ENCODE data around the gene MKRN2.
"Not testable (repeated sequence)": the region's sequence is repeated elsewhere in the genome, so short reads cannot be mapped to it uniquely, and the experiment has no call there.

The MKRN2 gene

DNA sequence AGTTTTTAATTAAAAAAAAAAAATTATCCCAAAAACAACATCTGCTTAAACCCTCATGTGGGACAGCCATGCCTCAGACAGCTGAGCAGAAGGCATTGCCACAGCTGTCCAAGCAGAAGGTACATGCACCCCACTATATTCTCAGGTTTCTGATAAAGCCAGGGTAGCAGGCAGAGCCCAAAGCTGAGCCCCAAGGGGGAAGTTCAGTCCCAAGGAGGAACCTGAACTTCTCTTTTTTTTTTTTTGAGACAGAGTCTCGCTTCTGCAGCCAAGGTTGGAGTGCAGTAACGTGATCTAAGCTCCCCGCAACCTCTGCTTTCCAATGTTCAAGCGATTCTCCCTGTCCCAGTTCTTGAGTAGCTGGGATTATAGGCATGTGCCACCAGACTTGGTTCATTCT lies 33.2 kb downstream of the MKRN2 start:
- DNase-seq: no peak

DNA sequence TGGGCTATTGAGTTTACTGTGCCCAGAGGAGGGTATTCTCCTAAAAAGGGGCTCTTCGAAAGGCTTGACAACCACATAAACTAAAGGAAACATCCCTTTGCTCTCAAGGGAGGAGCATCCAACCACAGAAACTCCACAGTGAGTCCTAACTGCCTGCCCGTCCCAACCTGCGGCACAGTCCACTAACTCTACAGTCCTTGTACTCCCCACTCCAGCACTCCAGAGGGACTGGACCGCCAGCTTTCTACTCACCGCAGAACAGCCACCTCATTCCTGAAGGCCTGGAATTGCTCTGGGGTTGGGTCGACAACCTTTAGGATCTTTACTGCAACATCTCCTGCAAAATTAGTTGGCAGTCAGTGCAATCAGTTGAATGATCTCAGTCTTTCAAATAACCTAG lies 34.6 kb downstream of the MKRN2 start:
- no peak for DNase-seq

DNA sequence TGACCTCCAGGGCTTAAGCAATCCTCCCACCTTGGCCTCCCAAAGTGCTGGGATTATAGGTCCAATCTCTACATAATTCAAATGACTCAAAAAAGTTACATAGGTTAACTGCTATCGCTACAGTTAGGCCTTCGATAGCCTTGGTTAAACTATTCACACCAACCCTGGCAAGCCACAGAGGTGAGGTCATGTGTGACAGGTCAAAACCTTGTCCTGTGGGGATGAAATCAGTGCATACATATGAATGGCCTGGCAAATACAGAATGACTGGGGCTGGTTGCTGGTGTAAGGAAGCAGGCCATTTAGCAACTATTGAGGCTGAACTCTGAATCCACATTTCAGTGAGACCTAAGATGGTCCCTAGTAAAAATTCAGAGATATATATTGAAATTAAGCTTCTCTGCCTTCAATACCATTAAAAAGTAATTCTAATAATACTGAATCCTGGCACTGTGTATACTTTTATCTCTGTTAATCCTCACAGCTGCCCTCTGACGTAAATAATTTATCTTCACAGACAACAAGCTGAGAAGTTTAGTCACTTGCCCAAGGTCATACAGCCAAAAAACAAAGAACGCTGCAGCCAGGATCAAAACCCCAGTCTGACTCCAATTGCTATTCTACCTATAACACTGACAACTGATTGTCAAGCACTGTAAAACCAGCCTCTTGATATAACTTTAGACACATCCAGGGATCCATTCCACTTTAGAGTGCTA lies 35.3 kb downstream of the MKRN2 start:
- DNase-seq: no peak

DNA sequence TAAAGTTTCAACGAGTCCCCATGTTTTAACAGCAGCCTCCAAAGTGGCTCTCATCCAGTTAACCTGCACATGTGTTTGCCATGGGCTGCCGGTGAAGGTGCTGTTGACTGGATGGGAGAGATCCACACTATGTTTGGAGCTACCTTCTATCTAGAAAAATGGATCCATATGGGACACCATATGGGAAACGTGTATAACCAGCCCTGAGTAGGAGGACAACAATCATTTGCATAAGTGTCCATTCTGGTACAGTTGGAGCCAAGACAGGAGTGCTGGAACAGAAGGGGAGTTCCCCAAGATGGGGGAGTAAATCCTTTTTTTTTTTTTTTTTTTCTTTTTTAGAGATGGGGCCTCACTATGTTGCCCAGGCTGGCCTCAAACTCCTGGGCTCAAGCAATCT lies 36.6 kb downstream of the MKRN2 start:
- no peak for DNase-seq

DNA sequence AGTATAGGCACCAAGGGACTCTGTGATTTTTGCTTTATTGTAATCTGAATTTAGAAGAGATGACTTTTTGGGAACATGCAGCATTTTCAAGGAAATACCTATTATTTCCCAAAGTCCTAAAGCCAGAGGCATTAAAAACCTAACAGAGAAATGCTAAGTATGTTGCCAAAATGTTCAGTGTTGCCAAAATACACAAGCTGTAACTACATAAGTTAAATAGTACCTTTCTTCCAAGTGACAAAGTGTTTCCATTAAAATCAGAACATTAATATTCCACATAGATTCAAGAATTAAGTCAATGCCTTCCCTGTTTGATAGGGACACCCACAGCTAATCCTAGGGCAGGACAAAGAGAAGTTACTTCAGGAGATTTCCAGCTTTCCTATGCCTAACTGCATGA lies 42.0 kb downstream of the MKRN2 start:
- DNase-seq: no peak

DNA sequence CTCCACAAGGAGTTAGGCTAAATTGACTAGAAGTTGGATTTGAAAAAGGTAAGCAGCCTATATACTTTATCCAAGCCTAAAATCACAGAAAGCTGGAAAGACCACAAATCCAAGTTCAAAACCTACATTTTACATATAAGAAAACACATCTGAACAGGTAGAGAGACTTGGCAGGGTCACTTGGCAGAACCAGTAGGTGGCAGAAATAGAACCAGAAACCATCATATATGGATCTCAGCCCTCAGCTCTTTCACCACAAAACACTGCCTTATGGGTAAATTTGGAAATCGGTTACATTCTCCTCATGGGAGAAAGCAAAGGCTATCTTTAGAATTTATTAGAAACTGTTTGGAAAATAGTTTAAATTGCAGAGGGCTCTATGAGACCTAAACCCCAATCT lies 44.2 kb downstream of the MKRN2 start:
- DNase-seq: no peak

DNA sequence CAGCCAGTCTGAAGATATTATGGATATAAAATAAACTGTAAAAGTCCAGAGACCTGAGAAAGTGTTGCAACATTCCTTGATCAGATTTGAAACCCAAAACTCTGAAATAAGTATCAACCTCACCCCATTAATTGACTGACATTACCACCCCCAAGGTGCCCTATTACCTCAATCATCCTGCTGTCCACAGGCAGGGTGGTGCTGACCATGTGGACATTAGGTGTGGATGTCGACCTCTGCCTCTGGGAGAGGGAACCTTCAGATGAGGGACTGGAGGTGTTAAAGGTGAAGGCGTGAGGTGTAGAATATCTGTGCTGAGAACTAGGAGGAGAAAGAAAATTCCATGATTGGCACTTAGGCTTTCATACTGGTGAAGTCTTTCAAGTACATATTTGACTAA lies 47.1 kb downstream of the MKRN2 start:
- no peak for DNase-seq

DNA sequence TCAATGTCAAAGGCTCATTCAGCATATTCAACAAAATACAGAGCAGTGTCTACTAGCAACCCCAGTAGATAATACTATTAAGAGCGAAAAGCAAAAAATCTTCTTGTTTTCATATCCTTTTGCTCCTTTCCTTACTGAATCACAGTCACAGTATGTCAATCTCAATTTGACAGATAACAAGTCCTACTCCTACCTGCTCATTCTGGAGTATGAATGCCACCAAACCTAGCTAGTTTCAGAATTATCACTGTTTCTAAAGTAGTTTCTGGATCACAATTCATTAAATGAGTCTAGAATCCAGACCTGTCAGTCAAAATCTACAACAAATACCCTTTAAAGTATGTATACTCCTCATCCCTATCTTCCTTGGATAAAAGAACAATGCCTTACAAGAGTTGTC lies 51.5 kb downstream of the MKRN2 start:
- no peak for DNase-seq

DNA sequence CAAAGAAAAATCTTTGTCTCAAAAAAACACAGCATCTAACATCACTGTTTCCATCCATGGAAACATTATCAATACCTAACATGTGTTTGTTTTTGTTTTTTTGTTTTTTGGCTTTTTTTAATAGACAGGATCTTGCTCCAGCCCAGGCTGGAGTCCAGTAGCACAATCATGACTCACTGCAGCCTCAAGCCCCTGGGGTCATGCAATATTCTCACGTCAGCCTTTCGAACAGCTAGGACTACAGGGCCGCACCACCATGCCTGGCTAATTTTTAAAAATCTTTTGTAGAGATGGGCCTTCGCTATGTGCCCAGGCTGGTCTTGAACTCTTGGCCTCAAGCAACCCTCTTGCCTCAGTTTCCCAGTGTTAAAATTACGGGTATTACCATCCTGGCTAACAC lies 54.2 kb downstream of the MKRN2 start:
- DNase-seq: no peak

DNA sequence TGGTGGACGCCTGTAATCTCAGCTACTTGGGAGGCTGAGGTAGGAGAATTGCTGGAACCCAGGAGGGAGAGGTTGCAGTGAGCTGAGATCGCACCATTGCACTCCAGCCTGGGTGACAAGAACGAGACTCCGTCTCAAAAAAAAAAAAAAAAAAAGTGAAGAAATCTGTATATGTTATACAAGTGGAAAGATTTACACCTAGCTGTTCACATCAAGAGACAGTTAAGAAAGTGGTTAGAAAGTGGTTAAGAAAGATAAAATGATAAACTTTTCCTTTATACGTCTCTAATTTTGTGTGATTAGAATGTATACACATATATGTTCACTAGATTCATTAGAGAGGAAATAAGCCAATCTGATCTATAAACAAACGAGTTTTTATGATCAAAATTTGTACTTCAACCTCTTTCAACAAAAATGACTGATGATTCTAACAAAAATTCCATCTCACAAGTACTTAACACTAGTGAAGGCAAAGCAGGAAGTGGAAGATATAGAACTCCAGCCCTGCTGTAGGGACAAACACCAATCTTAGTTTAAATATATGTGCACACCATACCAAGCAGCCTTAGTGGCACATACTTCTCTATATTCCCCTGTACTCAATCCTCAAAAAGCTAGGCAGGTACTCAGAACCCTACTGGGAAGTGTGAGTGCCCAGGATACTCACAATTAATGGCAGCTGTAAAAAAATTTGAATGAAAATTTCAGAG lies 55.8 kb downstream of the MKRN2 start:
- DNase-seq: no peak

DNA sequence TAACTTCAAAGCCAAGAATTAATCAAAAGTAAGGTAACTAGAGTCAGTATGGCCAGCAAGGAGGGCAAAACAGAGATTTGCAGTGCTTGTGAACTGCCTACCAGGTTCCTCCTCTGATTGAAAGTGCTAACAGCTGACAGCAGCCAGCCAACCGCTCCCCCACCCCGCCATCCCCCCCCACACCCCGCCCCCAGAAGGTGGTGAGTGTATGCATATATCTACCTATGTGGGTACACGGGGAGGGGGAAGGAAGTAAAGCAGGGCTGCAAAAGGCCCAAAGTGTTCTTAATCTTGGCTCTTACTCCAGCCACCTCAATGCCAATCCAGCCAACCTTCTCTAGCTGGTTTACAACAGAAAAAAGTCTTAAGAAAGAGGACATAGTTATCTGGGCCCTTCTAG lies 56.4 kb downstream of the MKRN2 start:
- DNase-seq: no peak

DNA sequence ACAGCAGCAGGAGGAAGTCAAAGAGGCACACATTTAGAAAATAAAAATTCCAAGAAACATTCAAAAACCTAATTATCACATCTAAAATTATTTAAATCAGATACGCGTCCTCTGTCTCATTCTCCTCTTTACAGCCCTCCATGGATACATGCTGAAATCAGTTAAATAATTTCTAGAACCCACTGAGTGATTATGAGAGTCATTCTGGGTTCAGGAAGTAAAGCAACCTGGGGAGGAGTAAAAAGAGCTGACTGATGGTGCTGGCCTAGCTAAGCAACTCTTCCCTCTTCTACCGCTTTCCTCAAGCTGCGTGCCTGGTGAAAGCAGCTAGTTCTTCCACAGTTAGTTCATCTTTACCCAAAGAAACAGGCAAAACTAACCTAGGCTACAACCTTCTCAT lies 58.4 kb downstream of the MKRN2 start:
- DNase-seq: no peak

DNA sequence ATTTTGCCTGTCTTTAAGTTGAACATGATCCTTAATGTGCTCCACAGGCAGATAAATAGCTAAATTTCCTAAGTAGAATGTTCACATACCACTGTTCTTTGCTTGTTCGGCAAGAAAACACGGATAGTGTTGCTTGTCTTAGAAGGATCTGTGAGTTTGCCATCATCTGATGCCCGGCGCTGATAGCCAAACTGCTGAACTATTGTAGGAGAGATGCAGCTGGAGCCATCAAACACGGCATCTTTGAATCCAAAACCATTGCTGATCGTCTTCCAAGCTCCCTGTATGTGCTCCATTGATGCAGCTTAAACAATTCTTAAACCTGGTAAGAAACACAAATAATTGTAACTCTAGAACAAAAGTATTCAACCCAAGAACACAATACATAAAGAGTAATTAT lies 61.5 kb downstream of the MKRN2 start:
- DNase-seq: no peak

DNA sequence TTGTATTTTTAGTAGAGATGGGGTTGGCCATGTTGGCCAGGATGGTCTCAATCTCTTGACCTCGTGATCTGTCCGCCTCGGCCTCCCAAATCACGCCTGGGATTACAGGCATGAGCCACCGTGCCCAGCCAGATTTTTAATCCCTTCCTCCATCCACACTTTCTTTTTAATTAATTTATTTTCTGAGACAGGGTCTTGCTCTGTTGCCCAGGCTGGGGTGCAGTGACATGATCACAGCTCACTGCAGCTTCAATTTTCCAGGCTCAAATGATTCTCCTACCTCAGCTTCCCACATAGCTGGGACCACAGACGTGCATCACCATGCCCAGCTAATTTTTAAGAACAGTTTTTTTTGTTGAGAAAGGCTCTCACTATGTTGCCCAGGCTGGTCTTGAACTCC lies 63.4 kb downstream of the MKRN2 start:
- DNase-seq: no peak

DNA sequence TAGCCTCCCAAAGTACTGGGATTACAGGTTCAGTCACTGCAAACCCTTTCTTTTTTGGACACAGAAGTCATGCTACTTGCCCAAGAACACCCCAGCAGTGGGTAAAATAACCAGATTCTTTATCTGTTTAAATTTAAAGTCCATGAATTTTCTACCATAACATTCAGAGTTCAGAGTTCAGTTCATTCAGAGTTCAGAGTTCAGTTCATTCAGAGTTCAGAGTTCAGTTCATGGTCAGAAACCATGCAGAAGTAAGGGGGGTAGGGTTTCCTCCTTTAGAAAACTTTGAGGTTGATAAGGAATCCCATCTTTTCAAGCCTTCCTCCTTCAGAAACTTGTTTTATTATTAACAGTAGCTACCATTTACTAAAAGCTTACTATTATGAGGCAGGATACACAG lies 63.8 kb downstream of the MKRN2 start:
- DNase-seq: no peak

DNA sequence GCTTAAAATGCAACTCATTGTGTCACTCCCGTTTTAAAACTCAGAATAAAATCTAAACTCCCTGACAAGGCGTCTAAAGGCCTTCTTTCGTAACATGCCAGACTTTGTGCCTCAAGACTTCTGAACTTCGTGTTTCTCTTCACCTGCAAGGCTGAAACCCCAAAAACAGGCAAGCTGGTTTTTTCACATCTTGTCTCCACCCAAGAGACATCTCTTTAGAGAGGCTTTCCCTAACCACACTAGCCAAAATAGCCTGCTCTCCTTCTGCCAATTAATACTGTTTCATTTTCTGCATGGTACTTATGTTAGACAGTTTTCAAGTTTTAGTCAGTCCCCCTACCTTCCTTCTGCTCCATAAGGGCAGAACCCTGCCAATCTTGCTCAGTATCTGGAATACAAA lies 65.4 kb downstream of the MKRN2 start:
- no peak for DNase-seq

DNA sequence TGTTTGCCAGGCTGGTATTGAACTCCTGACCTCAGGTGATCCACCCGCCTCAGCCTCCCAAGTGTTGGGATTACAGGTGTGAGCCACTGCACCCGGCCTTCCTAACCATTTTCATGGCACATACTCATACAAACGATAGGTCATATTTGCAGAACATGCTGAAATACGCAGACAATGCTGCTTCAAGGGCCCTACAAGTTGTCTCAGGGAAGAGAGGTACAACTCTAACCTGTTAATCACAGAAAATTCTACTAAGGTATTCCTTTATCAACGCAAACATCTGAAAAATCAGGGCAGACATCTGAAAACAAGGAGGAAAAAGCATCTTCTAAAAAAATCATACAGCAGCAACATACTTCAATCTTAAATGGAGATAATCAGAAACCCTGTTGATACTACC lies 67.2 kb downstream of the MKRN2 start:
- DNase-seq: no peak

DNA sequence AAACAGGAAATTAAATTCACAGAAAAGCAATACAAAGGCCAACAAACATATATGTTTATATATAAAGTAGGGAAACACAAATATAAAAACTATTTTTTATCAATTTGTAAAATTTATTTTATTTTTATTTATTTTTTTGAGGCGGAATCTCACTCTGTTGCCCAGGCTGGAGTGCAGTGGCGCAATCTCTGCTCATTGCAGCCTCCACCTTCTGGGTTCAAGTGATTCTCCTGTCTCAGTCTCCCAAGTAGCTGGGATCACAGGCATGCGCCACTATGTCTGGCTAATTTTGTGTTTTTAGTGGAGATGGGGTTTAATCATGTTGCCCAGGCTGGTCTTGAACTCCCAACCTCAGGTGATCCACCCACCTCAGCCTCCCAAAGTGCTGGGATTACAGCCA lies 68.1 kb downstream of the MKRN2 start:
- DNase-seq: not testable (repeated sequence)

DNA sequence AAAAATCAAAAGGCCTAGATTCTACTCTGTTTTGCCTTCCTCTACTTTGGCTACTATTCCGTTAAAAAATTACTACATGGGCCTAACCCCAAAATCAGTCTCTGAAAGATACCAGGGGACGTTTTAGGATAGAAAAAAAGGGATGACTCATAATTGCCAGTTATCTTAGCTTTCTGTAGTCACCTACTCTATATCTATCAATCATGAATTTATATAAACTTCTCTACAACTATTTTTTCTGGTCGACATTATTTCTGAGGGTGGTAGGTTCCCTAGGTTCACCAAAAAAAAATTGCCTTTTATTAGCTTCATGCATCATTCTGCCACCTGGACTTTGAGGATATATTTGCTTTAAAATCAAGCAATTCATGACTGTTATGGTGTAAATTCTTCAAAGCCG lies 70.5 kb downstream of the MKRN2 start:
- no peak for DNase-seq

DNA sequence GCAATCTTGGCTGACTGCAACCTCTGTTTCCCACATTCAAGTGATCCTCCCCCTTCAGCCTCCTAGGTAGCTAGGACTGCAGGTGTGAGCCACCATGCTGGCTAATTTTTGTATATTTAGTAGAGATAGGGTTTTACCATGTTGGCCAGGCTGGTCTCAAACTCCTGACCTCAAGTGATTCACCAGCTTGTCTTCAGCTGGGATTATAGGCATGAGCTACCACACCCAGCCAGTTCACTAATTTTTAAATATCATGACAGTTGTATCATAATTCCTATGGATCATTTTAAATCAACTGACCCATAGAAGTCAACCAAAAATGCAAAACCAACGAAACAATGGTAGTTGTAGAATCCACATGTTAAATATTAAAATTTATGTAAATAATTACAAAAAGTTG lies 71.9 kb downstream of the MKRN2 start:
- DNase-seq: no peak

DNA sequence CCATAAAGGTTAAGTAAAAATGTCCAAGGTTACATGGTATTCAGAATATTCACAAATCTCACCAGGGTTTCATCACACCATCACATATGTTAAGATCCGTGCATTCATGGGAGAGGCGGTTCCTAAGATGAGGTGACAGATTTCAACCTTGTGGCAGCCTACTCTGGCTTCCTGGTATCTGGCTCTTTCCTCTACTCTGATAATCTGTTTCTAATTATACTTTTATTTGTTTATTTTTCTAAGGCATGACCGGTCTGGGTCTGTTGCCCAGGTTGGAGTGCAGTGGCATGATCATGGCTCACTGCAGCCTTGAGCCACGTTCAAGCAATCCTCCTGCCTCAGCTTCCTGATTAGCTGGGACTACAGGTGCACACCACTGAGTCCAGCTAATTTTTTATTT lies 72.7 kb downstream of the MKRN2 start:
- no peak for DNase-seq

DNA sequence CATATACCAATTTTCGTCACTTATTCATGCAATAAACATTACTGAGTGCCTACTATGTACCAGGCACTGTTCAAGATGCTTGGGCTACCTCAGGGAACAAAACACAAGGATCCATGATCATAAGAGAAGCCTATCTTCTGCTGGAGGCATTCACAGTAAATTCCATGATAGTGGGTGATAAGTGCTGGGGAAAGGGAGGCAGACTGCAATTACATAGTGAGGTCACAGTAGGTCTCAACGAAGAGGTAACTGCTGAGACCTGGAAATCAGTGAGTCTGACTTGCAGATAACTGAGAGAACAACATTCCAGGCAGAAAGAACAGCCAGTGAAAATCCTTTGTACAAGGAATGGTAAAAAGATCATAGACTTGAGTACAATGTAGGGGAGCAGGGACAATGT lies 73.4 kb downstream of the MKRN2 start:
- DNase-seq: no peak

DNA sequence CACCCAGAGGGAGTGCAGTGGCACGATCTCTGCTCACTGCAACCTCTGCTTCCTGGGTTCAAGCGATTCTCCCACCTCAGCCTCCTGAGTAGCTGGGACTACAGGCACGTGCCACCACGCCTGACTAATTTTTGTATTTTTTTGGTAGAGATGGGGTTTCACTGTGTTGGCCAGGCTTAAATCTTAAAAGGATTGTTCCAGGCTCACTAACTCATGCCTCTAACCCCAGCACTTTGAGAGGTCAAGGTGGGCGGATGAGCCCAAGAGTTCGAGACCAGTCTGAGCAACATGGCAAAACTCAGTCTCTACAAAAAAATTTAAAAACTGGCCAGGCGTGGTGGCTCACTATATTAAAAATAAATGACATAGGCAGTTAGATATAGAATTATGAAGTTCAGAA lies 74.0 kb downstream of the MKRN2 start:
- not testable (repeated sequence) for DNase-seq

DNA sequence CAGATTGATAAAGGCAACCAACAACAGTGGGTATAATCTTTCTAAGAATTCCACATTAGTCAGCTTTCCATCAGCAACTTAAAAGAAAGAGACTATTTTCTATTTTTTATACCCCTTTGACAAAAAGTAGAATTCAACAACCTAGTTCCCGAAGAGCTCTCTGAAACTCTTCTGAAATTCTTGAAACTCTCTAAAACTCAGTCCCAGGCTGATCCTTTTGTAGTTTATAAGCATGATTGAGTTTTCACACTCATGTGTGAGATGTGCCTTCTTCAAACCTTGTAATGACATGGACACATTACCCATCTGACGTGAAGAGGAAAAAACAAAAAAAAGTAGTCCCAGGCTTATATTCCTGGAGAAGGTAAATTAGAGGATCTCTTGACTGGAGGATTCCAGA lies 75.6 kb downstream of the MKRN2 start:
- no peak for DNase-seq

DNA sequence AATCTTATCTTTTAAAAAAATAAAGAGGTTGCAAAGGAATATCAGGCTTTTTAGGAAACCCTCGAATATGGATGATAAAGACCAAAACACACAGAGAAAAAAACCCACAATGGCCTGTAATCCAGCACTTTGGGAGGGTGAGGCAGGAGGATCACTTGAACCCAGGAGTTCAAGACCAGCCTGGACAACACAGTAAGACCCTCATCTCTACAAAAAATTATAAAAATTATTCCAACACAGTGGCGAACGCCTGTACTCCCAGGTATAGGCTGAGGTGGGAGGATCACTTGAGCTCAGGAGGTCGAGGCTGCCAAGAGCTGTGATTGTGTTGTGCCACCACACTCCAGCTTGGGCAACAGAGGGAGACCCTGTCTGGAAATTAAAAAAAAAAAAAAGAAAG lies 76.2 kb downstream of the MKRN2 start:
- DNase-seq: no peak
